ENCODE results near the gene EFNA3.

The EFNA3 gene

DNA sequence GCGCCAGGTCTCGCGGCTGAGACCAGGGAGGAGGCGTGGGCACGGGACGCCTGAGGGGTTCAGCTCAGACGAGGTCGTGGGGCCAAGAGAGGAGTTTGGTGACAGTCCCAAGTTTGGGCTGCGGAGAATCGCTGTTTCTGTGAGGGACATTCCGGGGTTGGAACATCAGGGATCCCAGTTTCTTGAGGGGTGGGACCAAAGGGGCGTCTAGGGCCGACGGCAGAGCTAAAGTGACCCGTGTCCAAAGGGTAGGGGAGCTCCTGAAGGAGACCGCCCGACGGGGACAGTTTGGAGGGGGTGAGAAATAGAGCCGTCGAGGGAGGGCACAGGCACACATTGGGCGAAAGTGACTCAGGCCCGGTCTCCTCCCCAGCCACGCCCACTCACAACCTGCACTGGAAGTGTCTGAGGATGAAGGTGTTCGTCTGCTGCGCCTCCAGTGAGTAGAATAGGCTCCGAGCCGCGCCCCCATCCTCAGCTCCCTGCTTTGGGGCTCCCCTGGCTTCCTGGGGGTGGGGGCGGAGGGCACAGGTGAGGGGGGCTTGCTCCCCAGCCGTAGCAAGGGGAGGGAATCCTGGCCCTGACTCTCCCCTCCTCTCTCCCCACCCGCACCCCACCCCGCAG lies 7.0 kb downstream of the EFNA3 start:
- DNase-seq = no peak

GRCh38 chr1:155086128-155086741 lies 7.6 kb downstream of the EFNA3 start:
- DNase-seq = peak; percentile 25

DNA sequence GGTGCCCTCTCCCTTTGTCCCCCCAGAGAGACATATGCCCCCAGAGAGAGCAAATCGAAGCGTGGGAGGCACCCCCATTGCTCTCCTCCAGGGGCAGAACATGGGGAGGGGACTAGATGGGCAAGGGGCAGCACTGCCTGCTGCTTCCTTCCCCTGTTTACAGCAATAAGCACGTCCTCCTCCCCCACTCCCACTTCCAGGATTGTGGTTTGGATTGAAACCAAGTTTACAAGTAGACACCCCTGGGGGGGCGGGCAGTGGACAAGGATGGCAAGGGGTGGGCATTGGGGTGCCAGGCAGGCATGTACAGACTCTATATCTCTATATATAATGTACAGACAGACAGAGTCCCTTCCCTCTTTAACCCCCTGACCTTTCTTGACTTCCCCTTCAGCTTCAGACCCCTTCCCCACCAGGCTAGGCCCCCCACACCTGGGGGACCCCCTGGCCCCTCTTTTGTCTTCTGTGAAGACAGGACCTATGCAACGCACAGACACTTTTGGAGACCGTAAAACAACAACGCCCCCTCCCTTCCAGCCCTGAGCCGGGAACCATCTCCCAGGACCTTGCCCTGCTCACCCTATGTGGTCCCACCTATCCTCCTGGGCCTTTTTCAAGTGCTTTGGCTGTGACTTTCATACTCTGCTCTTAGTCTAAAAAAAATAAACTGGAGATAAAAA lies 8.4 kb downstream of the EFNA3 start:
- DNase-seq = no peak

DNA sequence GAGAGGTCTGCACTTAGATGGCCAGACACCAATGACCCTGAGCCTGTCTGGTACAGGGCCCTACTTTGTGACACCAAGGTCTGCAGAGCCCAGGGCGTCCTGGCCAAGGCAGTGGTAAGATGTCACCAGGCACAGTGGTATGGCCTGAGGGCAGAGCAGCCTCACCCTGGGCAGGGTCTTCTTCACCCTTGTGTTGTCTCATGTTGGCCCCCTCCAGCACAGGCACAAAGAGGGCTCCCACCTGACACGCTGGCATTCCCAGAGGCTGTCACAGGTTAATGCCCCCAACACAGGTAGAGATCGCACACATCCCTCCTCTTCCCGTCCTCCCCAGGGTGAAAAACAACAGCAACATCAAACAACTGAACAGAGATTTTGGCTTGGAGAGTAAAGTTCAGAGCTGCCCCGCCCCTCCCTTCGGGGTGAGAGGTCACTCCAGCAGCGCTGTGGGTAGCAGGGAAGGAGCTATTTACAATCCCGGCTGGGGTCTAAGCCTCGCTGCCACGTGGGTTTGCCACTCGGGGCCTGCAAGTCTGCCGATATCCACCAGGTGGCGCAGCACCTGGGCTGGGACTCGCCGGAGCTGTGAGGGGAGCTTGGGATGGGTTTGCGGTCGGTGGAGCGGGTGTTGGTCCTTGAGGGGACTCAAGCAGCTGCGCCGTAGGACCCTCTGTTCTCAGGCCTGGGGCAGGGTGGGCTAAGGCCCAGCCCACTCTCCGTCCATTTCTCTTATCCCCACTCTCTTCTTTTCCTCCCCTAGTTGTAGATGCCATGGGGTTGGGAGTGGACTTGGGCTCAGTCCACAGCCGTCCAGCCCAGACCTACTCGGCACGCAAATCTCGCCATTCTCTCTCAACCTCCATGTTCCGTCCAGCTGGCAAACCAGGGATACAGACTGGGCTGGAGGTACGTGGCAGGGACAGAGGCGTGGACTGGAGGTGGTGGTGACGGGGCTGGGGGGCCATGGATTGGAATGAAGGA lies 12.7 kb downstream of the EFNA3 start:
- DNase-seq = peak; percentile 77

GRCh38 chr1:155092131-155092530 lies 13.5 kb downstream of the EFNA3 start:
- no peak for DNase-seq

DNA sequence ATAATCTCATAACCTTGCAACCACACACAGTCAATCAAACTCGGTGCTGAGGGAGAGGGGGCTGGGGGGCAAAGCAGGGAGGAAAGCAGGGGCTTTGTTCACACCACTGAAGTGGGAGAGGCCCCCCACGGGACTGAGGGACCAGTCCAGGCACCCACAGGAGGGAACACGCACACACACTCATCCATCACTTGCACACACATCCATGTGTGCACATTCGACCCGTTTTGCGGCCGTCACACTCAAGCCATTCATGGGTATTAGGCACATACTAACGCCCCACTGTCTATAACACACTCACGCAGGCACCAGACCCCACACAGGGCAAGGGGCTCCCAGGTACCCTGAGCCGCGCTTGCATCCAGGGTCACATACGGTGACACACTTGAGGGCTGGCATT lies 14.0 kb downstream of the EFNA3 start:
- DNase-seq = no peak

- DNase-seq = peak; percentile 91
These were observed 15.4 kb downstream of the EFNA3 start for GRCh38 chr1:155093911-155094621.

DNA sequence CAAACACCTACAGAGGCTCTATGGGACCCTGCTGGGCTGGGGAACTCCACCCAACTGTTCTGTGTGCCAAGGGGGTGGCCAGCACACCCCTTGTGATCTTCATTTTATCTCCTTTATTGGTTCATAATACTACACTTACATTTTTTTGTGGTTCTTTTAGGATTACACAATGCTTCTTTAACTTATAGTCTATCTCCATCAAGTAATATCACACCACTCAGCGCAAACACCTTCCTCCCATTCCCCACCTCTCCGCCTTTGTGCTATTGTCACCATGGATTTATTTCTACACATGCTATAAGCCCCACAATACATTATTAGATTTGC lies 15.9 kb downstream of the EFNA3 start:
- no peak for DNase-seq

DNA sequence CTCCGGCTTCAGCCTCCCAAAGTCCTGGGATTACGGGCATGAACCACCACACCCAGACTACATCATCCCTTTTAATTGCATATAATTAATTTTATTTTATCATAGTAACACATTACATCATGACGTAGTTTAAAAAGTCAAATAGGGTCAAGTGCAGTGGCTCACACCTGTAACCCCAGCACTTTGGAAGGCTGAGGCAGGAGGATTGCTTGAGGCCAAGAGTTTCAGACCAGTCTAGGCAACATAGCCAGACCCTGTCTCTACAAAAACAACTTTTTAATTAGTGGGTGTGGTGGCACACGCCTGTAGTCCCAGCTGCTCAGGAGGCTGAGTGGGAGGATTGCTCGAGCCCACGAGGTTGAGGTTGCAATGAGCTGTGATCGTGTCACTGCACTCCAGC lies 20.7 kb downstream of the EFNA3 start:
- DNase-seq = no peak

DNA sequence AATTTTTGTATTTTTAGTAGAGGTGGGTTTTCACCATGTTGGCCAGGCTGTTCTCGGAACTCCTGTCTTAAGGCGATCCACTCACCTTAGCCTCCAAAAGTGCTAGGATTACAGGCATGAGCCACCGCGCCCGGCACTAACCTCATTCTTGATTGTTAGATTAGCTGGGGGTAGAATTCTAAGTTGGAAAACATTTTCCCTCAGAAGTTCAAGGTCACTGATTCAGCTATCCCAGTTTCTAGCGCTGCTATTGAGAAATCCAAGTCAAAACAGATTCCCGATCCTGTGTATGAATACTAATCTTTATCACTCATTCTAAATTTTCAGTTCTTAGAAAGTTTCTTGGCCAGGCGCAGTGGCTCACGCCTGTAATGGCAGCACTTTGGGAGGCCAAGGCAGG lies 24.7 kb downstream of the EFNA3 start:
- no peak for DNase-seq

DNA sequence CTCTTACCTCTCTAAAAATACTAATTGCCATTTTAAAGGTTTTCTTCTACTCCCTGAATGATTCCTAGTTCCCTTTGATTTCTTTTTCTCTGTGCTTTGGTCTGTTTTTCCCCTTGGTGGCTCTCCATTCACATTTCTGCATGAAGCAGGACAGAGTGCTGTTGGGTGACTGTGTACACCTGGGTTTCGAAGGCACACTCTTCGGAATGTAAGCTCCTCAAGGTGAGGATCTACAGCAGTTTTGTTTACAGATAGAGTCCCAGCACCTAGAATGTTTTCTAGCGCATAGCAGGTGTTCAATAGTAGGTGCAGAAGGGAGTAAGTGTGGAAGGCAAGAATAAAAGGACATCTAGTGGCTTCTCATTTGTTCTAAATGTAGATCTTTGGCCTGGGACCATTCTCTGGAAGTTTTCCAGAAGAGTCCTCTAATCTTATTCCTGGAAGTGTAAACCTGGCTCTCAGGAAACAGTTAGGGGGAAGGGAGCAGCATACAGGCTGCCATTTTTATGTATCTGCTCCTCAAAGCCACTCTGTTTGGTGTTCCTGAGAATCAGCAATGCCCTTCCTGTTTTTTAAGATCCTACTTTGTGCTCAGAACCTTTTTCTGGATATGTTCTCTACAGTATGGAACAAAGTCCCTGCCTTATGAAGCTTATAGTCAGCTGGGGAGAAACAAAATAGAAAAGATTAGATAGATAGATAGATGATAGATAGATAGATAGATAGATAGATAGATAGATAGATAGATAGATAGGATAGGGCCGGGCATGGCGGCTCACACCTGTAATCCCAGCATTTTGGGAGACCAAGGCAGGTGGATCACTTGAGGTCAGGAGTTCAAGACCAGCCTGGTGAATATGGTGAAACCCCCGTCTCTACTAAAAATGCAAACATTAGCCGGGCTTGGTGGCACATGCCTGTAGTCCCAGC lies 26.2 kb downstream of the EFNA3 start:
- DNase-seq = no peak

DNA sequence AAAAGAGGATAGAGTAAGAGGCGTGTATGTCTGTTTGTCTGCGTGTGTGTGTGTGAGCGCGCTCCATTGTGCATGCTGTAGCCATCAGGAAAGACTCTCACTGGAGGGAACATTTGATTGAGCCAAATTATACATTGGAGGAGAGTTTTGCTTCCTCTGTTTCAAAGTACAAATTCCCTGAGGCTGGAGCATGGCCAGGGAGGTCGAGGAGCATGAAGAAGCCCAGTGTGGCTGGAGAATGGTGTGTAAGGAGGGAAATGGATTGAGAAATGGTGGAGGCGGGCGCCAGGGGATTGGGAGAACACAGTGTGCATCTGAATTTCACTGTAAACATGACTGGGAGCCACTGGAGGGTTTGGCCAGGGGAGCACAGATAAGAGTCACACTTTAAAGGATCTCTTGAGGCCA lies 27.0 kb downstream of the EFNA3 start:
- DNase-seq = no peak

DNA sequence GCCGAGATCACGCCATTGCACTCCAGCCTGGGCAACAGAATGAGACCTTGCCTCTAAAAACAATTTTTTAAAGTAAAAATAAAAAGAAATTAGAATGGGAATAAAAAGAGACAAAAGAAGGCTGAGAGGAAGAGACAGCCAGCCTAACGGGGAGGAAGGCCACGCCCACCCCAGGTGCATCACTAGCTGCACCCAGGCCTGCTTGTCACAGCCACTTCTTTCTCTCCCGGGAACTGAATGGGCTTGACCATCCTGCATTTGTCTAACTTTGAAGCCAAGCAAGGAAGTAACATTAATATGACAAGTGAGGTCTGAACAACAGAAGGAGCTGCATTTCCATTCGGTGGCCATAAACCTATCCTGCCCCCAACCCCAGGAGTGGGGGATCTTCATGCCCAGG lies 28.2 kb downstream of the EFNA3 start:
- DNase-seq = no peak

DNA sequence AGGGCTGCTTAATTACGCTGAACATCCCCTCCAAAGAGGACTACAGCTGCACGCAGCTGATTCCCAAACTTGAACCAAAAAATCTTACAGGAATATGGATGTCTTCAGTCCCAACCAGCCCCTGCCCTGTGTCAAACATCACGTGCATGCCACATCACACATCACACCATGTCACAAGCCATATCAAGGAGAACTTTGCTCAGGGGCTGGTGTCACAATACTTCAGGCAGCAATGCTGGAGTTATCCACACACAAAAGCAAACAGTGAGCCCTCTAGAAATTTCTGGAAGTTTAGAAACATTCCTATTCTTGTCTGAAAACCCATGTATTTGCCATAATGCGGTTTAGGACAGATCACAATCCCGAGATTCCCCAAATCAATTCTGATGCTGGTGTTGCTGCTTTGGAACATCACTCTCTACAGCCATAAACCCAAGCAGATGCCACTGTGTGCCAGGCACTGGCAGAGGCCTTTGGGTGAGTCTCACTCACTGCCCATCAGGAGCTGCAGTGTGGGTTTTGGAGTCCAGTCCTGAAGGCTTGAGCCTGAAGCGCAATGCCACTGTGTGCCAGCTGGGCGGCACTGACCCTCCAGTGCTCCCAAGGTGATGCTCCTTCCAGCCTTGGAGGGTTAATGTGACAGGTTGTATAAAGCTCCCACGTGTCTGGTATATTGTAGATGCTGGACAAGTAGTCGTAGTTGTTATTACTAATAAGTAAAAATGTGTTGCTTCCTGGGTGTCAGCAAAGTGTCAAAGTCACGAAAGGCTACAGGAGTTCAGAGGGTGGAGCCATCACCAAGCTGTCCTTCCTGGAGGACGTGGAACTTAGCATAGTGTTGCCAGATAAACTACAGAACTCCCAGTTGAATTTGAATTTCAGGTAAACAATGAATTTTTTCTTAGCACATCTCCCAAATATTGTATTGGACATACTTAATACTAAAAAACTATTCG lies 28.9 kb downstream of the EFNA3 start:
- no peak for DNase-seq

DNA sequence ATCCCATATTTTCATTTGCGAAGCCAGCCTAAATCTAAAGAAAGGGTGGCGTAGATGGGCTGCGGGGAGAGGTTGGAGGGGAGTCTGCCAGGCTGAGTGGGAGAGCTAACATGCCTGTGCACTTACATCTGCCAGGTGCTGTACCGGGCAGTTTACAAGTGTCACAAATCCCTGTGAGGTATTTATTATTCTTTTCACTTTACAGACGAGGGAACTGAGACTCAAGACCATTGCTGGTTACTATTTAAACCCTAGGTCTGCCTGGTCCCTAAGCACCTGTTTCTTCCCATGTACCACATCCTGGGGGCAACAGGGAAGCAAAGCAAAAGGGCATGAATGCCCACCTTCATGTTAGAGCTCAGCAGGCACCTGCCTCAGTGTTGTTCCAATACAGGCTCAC lies 29.7 kb downstream of the EFNA3 start:
- no peak for DNase-seq

- no peak for DNase-seq
These were observed 31.7 kb downstream of the EFNA3 start for GRCh38 chr1:155110381-155110780.

GRCh38 chr1:155110826-155111225 lies 32.2 kb downstream of the EFNA3 start:
- DNase-seq = no peak

- DNase-seq = no peak
These were observed 34.9 kb downstream of the EFNA3 start for GRCh38 chr1:155113450-155113980.

- DNase-seq = no peak
These were observed 37.6 kb downstream of the EFNA3 start for GRCh38 chr1:155116113-155116764.

- no peak for DNase-seq
These were observed 39.0 kb downstream of the EFNA3 start for GRCh38 chr1:155117610-155118009.
